T1000 (cell line): Measurements from ENCODE around the gene KIF12.
"Not testable (repeated sequence)": the region's sequence is repeated elsewhere in the genome, so short reads cannot be mapped to it uniquely, and the experiment has no call there.

Experiments used
- DNase-seq: peaks from one replicate; lab custom pipeline; 2025; ENCODE audit warnings: mixed read lengths; lab: John Stamatoyannopoulos, UW

Gene KIF12

GRCh38 chr9:114098936-114099668 is at the start of gene KIF12:
Gene KIF12, minus strand, starts transcription at chr9:114099292. Its CDS starts 16 bp downstream, at chr9:114099276.
- no peak for DNase-seq

- DNase-seq = no peak
Observed at GRCh38 chr9:114146735-114147134, 47.6 kb upstream of the KIF12 start.

GRCh38 chr9:114143234-114143633 is 44.1 kb upstream of the KIF12 start:
- no peak for DNase-seq

- no peak for DNase-seq
Observed at GRCh38 chr9:114141553-114142402, 42.7 kb upstream of the KIF12 start.

- no peak for DNase-seq
Observed at GRCh38 chr9:114140850-114141249, 41.8 kb upstream of the KIF12 start.

GRCh38 chr9:114140401-114140800 is 41.3 kb upstream of the KIF12 start:
- DNase-seq = no peak

- DNase-seq = no peak
Observed at GRCh38 chr9:114139071-114139470, 40.0 kb upstream of the KIF12 start.

GRCh38 chr9:114138552-114138971 is 39.5 kb upstream of the KIF12 start:
- DNase-seq = no peak

- no peak for DNase-seq
Observed at GRCh38 chr9:114137831-114138230, 38.7 kb upstream of the KIF12 start.

- DNase-seq = no peak
Observed at GRCh38 chr9:114134827-114135396, 35.8 kb upstream of the KIF12 start.

- no peak for DNase-seq
Observed at GRCh38 chr9:114132550-114132918, 33.4 kb upstream of the KIF12 start.

- no peak for DNase-seq
Observed at GRCh38 chr9:114131808-114132549, 32.9 kb upstream of the KIF12 start.

GRCh38 chr9:114130624-114131277 is 31.7 kb upstream of the KIF12 start:
- no peak for DNase-seq

GRCh38 chr9:114130141-114130540 is 31.0 kb upstream of the KIF12 start:
- DNase-seq = no peak

GRCh38 chr9:114128759-114129158 is 29.7 kb upstream of the KIF12 start:
- not testable (repeated sequence) for DNase-seq

GRCh38 chr9:114126247-114127060 is 27.4 kb upstream of the KIF12 start:
- no peak for DNase-seq

GRCh38 chr9:114125476-114126013 is 26.5 kb upstream of the KIF12 start:
- DNase-seq = no peak

- no peak for DNase-seq
Observed at GRCh38 chr9:114124666-114125475, 25.8 kb upstream of the KIF12 start.

- DNase-seq = no peak
Observed at GRCh38 chr9:114124138-114124537, 25.0 kb upstream of the KIF12 start.
